ENCODE data around the gene NOP10.

Gene NOP10

GRCh38 chr15:34329006-34329405 is 13.9 kb downstream of the NOP10 start:
- no peak for DNase-seq

GRCh38 chr15:34327906-34328305 is 15.0 kb downstream of the NOP10 start:
- no peak for DNase-seq

- DNase-seq: no peak
Measured at GRCh38 chr15:34325368-34325767, 17.6 kb downstream of the NOP10 start.

- DNase-seq: no peak
Measured at GRCh38 chr15:34324933-34325332, 18.0 kb downstream of the NOP10 start.

GRCh38 chr15:34323217-34323616 is 19.7 kb downstream of the NOP10 start:
- no peak for DNase-seq

DNA sequence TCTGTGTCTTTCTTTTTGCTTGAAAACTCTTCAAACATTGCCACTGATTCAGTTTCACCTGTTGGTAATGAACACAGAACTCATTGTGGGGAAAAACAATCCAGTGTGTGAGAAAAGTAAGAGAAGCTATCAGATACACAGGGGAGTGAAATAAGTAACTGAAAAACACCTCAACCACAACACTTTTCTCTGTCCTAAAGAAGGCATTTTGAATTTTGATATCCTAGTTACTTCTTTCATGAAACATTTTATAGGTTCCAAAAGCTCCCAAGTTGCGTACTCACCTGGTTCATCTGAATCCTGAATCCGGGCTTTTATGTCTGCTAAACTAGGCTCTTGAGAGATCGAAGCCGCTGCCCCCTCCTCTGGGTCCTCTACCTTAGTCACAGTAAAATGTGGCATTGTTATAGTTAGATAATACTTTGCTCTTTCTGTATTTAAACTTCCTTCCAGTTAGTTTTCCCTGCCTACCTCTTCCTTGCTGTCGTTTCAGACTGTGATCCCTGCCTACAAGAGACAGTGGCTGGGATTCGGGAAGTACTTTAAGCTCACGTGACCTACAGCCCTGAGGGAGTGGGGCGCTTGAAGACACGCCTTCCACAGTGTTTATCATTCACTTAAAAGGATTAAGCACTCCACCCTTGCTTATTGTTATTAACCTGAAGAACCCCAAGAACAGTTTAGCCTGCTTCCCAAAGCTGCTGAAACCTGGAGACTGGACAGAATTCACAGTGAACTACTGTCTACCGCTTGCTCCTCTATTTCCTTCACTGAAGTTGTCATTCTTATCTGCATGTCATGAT is 24.5 kb downstream of the NOP10 start:
- no peak for DNase-seq

DNA sequence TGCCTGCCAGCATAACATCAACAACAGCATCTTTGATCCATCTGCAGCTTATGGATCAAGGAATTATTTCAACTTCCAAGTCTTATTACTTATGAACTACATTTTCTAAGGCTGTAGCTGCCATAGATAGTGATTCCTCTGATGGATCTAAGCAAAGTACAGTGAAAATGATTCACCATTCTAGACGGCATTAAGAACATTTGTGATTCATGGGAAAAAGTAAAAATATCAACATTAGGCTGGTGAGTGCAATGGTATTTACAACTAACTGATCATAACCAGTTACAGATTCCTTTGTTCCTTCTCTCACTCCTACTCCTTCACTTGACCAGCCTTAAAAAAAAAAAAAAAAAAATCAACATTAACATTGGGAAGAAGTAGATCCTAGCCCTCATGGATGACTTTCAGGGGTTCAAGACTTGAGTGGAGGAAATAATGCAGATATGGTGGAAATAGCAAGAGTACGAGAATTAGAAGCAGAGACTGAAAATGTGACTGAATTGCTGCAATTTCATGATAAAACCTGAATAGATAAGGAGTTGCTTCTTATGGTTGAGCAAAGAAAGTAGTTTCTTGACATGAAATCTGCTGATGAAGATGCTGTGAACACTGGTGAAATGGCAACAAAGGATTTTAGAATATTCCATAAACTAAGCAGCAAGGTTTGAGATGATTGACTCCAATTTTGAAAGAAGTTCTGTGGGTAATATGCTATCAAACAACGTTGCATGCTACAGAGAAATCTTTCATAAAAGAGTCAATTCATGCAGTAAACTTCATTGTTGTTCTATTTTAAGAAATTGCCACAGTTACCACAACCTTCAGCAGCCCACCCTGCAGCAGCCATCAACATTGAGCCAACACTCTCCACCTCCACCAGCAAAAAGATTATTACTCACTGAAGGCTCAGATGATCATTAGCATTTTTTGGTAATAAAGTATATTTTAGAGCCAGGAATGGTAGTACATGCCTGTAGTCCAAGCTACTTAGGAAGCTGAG is 28.1 kb downstream of the NOP10 start:
- no peak for DNase-seq

DNA sequence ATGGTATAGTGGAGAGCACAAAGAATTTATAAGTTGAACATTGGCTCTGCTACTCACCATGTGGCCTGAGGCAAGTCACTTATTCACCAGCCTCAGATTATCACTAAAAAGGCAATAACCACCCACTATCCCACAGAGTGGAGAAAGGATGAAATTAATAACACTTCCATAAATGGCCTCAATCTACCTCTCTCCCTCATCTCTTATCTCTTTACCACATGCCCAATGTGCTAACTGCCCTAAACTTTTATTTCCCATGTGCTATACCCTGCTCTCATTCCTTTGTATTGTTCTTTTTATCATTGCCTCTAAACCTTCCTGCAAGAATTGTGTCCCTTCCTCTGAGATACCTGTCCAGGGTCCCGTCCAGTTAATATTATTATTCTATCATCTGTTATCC is 31.4 kb downstream of the NOP10 start:
- no peak for DNase-seq

DNA sequence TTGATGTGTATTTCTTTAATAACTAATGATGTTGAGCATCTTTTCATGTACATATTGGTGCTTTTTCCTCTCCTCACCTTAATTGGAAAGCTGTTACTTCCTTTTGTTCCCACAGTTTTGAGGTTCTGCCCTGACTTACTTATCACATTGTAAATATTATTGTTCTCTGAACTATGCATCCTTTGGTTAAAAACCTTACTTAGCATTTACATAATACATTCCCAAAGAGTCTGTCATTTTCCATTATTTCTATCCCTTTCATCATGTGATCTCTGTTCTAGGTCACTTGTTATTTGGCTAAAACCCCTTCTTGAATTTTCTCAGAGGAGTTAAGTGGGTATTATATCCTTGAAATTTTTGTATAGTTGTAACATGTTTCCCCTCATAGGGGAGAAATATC is 38.3 kb downstream of the NOP10 start:
- no peak for DNase-seq

DNA sequence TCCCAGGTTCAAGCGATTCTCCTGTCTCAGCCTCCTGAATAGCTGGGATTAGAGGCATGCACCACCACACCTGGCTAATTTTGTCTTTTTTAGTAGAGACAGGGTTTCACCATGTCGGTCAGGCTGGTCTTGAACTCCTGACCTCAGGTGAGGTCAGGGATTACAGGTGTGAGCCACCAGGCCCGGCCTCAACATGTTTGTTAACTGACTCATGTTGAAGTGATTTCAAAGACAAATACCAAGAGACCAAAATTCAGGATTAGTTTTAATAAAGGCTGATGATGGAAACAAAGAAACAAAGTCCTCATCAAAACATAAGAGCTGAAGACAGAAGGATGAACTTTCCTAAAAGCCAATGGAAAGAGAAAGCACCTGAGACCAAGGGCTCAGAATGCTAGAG is 41.9 kb downstream of the NOP10 start:
- no peak for DNase-seq

DNA sequence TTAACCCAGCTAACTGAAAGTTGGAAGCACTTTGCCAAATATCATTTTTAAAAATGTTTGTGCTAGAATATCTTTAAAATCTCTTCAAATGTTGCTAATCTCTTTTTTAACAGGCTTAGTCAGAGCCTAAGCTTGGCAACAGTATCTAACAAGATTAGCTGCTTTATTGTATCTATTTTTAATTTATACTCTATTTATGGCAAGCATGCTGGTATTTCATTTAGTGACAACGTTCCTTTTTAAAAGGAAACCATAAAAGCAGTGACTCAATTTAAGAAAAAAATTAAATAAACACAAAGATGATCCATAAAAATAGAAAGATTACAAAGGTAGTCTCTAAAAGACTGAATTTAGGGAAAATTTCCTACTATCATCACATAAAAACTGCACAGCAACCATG is 45.9 kb downstream of the NOP10 start:
- DNase-seq: no peak

DNA sequence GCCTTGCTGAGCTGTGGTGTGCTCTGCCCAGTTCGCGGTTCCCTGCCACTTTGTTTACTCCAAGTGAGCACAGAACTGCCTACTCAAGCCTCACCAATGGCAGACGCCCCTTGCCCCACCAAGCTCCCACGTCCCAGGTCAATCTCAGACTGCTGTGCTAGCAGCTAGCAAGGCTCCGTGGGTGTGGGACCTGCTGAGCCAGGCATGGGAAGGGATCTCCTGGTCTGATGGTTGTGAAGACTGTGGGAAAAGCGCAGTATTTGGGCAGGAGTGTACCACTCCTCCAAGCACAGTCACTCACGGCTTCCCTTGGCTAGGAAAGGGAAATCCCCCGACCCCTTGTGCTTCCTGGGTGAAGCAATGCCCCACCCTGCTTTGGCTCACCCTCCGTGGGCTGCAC is 50.3 kb downstream of the NOP10 start:
- no peak for DNase-seq

All from KG1 (cell line).